Motor neuron (in vitro differentiated cells): Measurements from ENCODE around the gene HNMT. TPM values are rescaled to one million over a fixed set of nuclear protein-coding genes. Genes with fewer than 3 reads are reported as not detected.
"Not testable (repeated sequence)": the region's sequence is repeated elsewhere in the genome, so short reads cannot be mapped to it uniquely, and the experiment has no call there.

Experiments
- ATAC-seq, 8 experiments: fragments of 200-7000 bp; cut with Tn5 transposase; replicated peaks in 6 of 8; 2 replicates each; pipeline ENCODE4 v1.8.0; 2021; ENCODE audit warnings: mild to moderate bottlenecking in 8 of 8, moderate library complexity in 8 of 8
- H3K27ac ChIP-seq, 2 donors: fragments of 250-450 bp; sonication (Bioruptor Pico); 2 replicates each; pipeline ENCODE4 v1.9.0; 2021; ENCODE audit warnings: antibody characterized with exemption in 2 of 2, mild to moderate bottlenecking in 2 of 2, moderate library complexity in 1 of 2
- H3K4me1 ChIP-seq, 2 donors: fragments of 250-450 bp; sonication (Bioruptor Pico); replicated peaks in 1 of 2; 2 replicates each; pipeline ENCODE4 v1.6.1; 2021; ENCODE audit warnings: antibody characterized with exemption in 2 of 2, mild to moderate bottlenecking in 2 of 2, moderate library complexity in 1 of 2
- H3K4me3 ChIP-seq, 5 donors: fragments of 250-450 bp; sonication (Bioruptor Pico); 2 replicates each; pipeline ENCODE4 v1.9.0; 2021; ENCODE audit warnings: antibody characterized with exemption in 5 of 5, mild to moderate bottlenecking in 5 of 5, moderate library complexity in 4 of 5
- WGBS, 10 experiments: fragments of 450-650 bp; shearing (Covaris generic); methylation state at CpG; one replicate each; pipeline ENCODE4 v1.0.0; 2022; 5-methylcytosine and 5-hydroxymethylcytosine counted together
- in situ Hi-C, 9 experiments: fragments of 400-800 bp; cut with MboI; loops; one replicate each; pipeline ENCODE4 v1.15.0; 2021; ENCODE audit warnings: low sequenced_read_pairs in 9 of 9, low pct_unique_long_range_greater_than_20kb in 2 of 9; ENCODE audit not compliant: unreplicated experiment in 9 of 9
- total RNA-seq, 8 experiments: library from RNA; unstranded; fragments of 300-600 nt; gene quantifications; 2 replicates each; pipeline versions ENCODE4 v1.2.3 to v1.2.4, GENCODE V29; 2022

HNMT gene
- 10 to 100 TPM in 2 of 8 experiments, 1 to 10 TPM in 5, under 1 TPM in 1; 0.54 to 30.5 (median 3.1) TPM for total RNA-seq

GRCh38 chr2:137964066-137964858 is at the start of gene HNMT:
Gene HNMT, plus strand, starts transcription at chr2:137964473. Its CDS starts 19 bp downstream, at chr2:137964492.
- Histone ChIP-seq H3K27ac (peak within 1 kb of the TSS in 1 of 2 donors; percentile 32), H3K4me3 (peak within 1 kb of the TSS; percentile 6 to 32 (median 14)), H3K4me1 (peaks cover 11 to 14% of the 10 kb centered on the region in 2 donors)
- WGBS, 10 experiments, result 0 to 19% (median 8%) methylated on average over 1 to 15 of the region's 15 CpGs; no CpG with 5 or more reads in 1 of the 10 experiments
- peak; percentile 68 to 99 (median 94) for ATAC-seq
- in situ Hi-C loops, result no loop called here

- no peak overlapping the region for H3K4me3 ChIP-seq
- in situ Hi-C loops, result loop anchor here in 7 of 9 experiments (25.0 kb wide), 3 partner anchors 441 to 891 kb away; partner anchors contain the start of gene NXPH2 (in 5 of the 7)
- H3K27ac ChIP-seq, result no peak overlapping the region
- no peak for ATAC-seq
- 18 to 94% (median 80%) methylated on average over 1 to 2 of the region's 2 CpGs for whole genome bisulfite sequencing, 10 experiments
- H3K4me1 ChIP-seq, result no peaks in the 10 kb centered on the region
Observed at GRCh38 chr2:137921105-137921880, 43.0 kb upstream of the HNMT start.

DNA sequence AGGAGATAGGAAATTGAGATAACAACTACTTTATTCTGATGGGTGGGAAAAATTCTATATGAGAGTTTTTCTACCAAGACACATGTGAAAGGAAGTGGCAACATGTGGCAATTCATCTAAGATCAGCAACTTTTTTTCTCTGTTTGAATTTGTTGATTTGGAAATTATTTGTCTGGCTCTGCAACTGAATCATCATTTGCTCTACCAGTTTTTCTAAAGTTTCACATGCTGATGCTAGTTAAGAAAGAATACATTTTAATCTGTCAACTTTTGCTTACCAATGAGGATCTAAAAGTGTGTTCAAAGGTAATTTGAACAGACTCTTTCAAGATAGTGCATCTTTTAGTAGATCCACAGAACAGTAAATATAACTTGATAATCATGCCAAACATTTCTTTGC is 42.1 kb upstream of the HNMT start:
- H3K4me3 ChIP-seq, H3K4me1 ChIP-seq, H3K27ac ChIP-seq, ATAC-seq: not testable (repeated sequence)
- in situ Hi-C loops, result loop anchor here in 7 of 9 experiments (25.0 kb wide), 3 partner anchors 440 to 890 kb away; partner anchors contain the start of gene NXPH2 (in 5 of the 7)

- Histone ChIP-seq H3K4me3 (no peak overlapping the region), H3K4me1 (no peaks in the 10 kb centered on the region), H3K27ac (no peak overlapping the region)
- WGBS, 10 experiments, result 0 to 100% (median 71%) methylated on average over 1 of the region's 1 CpG; no CpG with 5 or more reads in 6 of the 10 experiments
- ATAC-seq, result peak in 1 of 8 experiments; percentile 22
- in situ Hi-C loops, result loop anchor here in 7 of 9 experiments (25.0 kb wide), 3 partner anchors 438 to 888 kb away; partner anchors contain the start of gene NXPH2 (in 5 of the 7)
Observed at GRCh38 chr2:137924019-137924418, 40.3 kb upstream of the HNMT start.

GRCh38 chr2:137925599-137925998 is 38.7 kb upstream of the HNMT start:
- no peak overlapping the region for H3K27ac ChIP-seq
- 57 to 100% (median 83%) methylated on average over 1 to 2 of the region's 2 CpGs; no CpG with 5 or more reads in 4 of the 10 experiments for WGBS, 10 experiments
- in situ Hi-C loops, result loop anchor here in 6 of 9 experiments (25.0 kb wide), 3 partner anchors 162 to 462 kb away; no protein-coding TSS in a partner anchor
- no peak for ATAC-seq
- H3K4me1 ChIP-seq, result peaks cover 0 to 6% of the 10 kb centered on the region in 2 donors
- no peak overlapping the region for H3K4me3 ChIP-seq

DNA sequence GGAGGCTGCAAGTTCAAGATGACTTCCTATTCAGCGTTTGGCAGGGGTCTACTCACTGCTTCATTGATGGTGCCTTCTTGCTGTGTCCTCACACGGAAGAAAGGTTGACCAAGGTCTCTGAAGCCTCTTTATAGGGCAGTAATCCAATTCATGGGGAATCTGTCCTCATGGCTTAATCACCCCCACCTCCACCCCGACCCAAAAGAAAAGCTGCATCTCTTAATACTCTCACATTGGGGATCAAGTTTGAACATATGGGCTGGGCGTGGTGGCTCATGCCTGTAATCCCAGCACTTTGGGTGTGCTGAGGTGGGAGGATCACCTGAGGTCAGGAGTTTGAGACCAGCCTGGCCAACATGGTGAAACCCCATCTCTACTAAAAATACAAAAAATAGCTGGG is 36.4 kb upstream of the HNMT start:
- no peak for ATAC-seq
- Histone ChIP-seq H3K27ac (no peak overlapping the region), H3K4me1 (peaks cover 0 to 6% of the 10 kb centered on the region in 2 donors), H3K4me3 (no peak overlapping the region)
- WGBS, 10 experiments, result 53 to 100% (median 88%) methylated on average over 2 to 3 of the region's 4 CpGs; no CpG with 5 or more reads in 3 of the 10 experiments
- in situ Hi-C loops, result loop anchor here in 6 of 9 experiments (25.0 kb wide), 3 partner anchors 159 to 459 kb away; no protein-coding TSS in a partner anchor

DNA sequence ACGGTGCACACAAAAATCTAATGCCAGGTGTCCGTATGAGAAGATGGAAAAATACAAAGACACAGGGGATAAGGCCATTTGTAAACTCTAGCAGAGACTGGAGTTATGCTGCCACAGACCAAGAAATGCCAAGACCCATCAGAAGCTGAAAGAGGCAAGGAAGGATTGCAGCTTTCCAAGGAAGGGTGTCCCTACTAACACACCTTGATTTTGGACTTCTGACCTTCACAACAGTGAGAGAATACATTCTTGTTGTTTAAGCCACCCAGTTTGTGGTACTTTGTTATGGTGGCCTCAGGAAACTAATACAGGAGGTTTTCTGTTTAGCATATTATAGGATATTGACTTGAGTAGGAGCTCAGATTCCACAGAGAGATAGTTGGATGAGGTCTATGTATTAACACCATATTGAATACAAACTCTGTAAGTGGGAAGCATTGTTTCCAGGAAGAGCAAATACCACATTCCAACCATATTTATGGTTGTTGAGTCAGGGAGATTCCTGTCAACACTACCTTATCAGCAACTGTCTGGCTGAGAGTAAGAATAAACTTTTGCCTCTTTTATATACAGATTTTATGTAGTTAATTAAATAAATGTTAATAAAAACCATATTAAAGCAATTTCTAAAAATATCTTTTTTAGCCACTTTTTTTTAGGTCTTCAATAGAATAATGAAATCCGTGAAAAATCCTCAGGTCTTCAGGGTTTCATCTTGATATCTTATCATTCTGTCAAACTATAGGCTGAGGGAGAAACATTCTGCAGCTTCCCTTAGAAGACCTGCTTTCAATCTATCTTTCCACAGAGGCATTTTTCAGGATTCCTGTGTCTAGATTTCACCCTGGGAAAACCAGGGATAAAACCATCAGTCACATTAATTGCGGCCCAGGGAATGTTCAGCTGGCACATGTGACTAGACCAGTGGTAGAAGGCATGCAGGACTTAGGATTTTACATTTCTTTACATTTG is 35.4 kb upstream of the HNMT start:
- Histone ChIP-seq H3K4me1 (peaks cover 0 to 6% of the 10 kb centered on the region in 2 donors), H3K4me3 (no peak overlapping the region), H3K27ac (no peak overlapping the region)
- WGBS, 10 experiments, result 37 to 100% (median 85%) methylated on average over 1 to 4 of the region's 4 CpGs; no CpG with 5 or more reads in 1 of the 10 experiments
- peak in 2 of 8 experiments; percentile 51 to 72 for ATAC-seq
- in situ Hi-C loops, result loop anchor here in 6 of 9 experiments (25.0 kb wide), 3 partner anchors 158 to 458 kb away; no protein-coding TSS in a partner anchor

DNA sequence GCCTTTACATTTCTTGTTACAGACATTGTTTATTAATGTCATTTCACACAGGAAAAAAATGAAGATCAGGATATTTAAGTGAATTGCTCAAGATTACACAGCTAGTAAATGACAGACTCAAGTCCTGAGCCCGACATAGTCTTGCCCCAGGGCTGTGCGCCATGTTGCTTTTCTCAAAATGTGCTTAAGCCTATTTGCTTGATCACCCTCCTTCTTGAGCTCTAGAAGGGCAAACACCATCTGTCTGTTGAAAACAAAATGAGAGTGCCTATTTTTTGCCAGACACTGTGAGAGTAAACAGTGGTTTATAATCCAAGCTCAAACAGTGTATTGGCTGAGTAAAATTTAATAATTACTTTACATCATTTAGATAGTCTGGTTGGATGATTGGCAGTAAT is 34.8 kb upstream of the HNMT start:
- WGBS, 10 experiments, result 83 to 100% (median 100%) methylated on average over 1 to 2 of the region's 2 CpGs; no CpG with 5 or more reads in 1 of the 10 experiments

GRCh38 chr2:137930146-137930545 is 34.1 kb upstream of the HNMT start:
- no peak overlapping the region for H3K4me3 ChIP-seq
- peaks cover 0 to 6% of the 10 kb centered on the region in 2 donors for H3K4me1 ChIP-seq
- ATAC-seq, result no peak
- H3K27ac ChIP-seq, result no peak overlapping the region
- 45 to 100% (median 80%) methylated on average over 1 to 3 of the region's 3 CpGs; no CpG with 5 or more reads in 3 of the 10 experiments for WGBS, 10 experiments
- in situ Hi-C loops, result loop anchor here in 6 of 9 experiments (25.0 kb wide), 3 partner anchors 157 to 457 kb away; no protein-coding TSS in a partner anchor

More for the DNA sequence above, 34.8 kb upstream of the HNMT start:
- peaks cover 0 to 6% of the 10 kb centered on the region in 2 donors for H3K4me1 ChIP-seq
- no peak overlapping the region for H3K4me3 ChIP-seq
- in situ Hi-C loops, result loop anchor here in 6 of 9 experiments (25.0 kb wide), 3 partner anchors 158 to 458 kb away; no protein-coding TSS in a partner anchor
- ATAC-seq, result no peak
- H3K27ac ChIP-seq, result no peak overlapping the region

- Histone ChIP-seq H3K27ac (no peak overlapping the region), H3K4me3 (no peak overlapping the region), H3K4me1 (peaks cover 4 to 8% of the 10 kb centered on the region in 2 donors)
- no peak for ATAC-seq
- in situ Hi-C loops, result loop anchor here in 6 of 9 experiments (25.0 kb wide), 3 partner anchors 152 to 452 kb away; no protein-coding TSS in a partner anchor
- 17 to 100% (median 63%) methylated on average over 1 of the region's 1 CpG; no CpG with 5 or more reads in 1 of the 10 experiments for WGBS, 10 experiments
Observed at GRCh38 chr2:137935591-137935990, 28.7 kb upstream of the HNMT start.

- no peak overlapping the region for H3K4me3 ChIP-seq
- no peak overlapping the region for H3K27ac ChIP-seq
- peaks cover 10 to 23% of the 10 kb centered on the region in 2 donors for H3K4me1 ChIP-seq
- in situ Hi-C loops, result loop anchor here in 6 of 9 experiments (25.0 kb wide), 3 partner anchors 150 to 450 kb away; no protein-coding TSS in a partner anchor
- no peak for ATAC-seq
- WGBS, 10 experiments, result 45 to 100% (median 70%) methylated on average over 1 to 4 of the region's 4 CpGs; no CpG with 5 or more reads in 1 of the 10 experiments
Observed at GRCh38 chr2:137937246-137937645, 27.0 kb upstream of the HNMT start.
